A673 (cell line): ENCODE results near the gene PTP4A2.

Experiments
- EZH2 ChIP-seq: fragments of 200-600 bp; sonication (generic); IDR thresholded peaks from 2 replicates; pipeline ENCODE4 v1.6.1; 2017; ENCODE audit warnings: borderline replicate concordance, low read depth, mild to moderate bottlenecking, mixed read lengths, antibody characterized with exemption, low read length; ENCODE audit not compliant: poor library complexity, severe bottlenecking
- TF ChIP-seq, protein P1 (sequence below): fragments of 300-800, 200-600 bp; sonication (generic); conservative IDR thresholded peaks from 2 replicates; pipeline ENCODE4 v1.5.1; 2017; ENCODE audit warnings: low read depth, mild to moderate bottlenecking, antibody characterized with exemption, low read length, moderate library complexity, mixed read lengths

DNA sequence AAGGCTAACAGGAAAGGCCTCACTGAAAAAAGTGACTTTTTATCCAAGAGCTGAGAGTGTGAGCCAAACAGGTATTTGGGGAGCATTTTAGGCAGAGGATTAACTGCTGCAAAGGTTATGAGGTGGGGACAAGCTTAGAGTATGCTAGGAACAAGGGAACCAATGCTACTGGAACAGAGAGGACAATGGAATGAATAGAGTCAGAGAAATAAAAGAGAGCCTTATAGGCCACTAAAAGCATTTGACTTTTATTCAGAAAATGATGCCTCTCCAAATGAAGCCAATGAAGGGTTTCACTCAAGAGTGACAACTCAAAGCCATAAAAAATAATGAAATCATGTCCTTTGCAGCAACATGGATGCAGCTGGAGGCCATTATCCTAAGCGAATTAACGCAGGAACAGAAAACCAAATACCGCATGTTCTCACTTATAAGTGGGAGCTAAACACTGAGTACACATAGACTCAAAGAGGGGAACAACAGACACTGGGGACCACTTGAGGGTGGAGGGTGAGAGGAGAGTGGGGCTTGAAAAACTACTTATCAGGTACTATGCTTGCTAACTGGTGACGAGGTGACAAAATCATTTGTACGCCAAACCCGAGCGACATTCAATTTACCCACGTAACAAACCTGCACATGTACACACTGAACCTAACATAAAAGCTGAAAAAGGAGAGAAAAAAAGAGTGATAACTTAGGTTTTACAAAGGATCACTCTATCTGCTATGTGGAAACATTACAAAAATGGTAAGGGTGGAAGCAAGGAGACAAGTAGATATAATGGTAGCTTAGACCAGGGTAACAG is 11.1 kb downstream of the PTP4A2 start:
- TF ChIP-seq, protein P1, sequence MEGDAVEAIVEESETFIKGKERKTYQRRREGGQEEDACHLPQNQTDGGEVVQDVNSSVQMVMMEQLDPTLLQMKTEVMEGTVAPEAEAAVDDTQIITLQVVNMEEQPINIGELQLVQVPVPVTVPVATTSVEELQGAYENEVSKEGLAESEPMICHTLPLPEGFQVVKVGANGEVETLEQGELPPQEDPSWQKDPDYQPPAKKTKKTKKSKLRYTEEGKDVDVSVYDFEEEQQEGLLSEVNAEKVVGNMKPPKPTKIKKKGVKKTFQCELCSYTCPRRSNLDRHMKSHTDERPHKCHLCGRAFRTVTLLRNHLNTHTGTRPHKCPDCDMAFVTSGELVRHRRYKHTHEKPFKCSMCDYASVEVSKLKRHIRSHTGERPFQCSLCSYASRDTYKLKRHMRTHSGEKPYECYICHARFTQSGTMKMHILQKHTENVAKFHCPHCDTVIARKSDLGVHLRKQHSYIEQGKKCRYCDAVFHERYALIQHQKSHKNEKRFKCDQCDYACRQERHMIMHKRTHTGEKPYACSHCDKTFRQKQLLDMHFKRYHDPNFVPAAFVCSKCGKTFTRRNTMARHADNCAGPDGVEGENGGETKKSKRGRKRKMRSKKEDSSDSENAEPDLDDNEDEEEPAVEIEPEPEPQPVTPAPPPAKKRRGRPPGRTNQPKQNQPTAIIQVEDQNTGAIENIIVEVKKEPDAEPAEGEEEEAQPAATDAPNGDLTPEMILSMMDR, result no peak
- no peak for TF ChIP-seq EZH2
